Lower lobe of right lung (tissue), 2 donors: ENCODE data around the gene RBMS1. TPM values are rescaled to one million over a fixed set of nuclear protein-coding genes. Genes with fewer than 3 reads are reported as not detected.

Experiments
- ATAC-seq, 2 donors: fragments of 200-7000 bp; cut with Tn5 transposase; one replicate each; pipeline ENCODE4 v1.9.1; 2020 to 2022; ENCODE audit warnings: mild to moderate bottlenecking in 2 of 2, moderate library complexity in 2 of 2
- DNase-seq: peaks from one replicate; pipeline ENCODE4 v3.0.0-alpha.2; 2020
- H3K27ac ChIP-seq: fragments of 200-600 bp; one replicate; pipeline ENCODE4 v1.8.0; 2022
- H3K27me3 ChIP-seq: fragments of 200-600 bp; one replicate; pipeline ENCODE4 v1.8.0; 2022; ENCODE audit warnings: low read depth
- H3K36me3 ChIP-seq: fragments of 200-600 bp; one replicate; pipeline ENCODE4 v1.8.0; 2022; ENCODE audit warnings: mild to moderate bottlenecking
- H3K4me1 ChIP-seq: fragments of 200-600 bp; one replicate; pipeline ENCODE4 v1.8.0; 2022
- H3K4me3 ChIP-seq: fragments of 200-600 bp; one replicate; pipeline ENCODE4 v1.8.0; 2022; ENCODE audit warnings: mild to moderate bottlenecking
- H3K9me3 ChIP-seq: fragments of 200-600 bp; one replicate; pipeline ENCODE4 v1.8.0; 2022
- intact Hi-C: fragments of 100-400 bp; cut with DNase I; formaldehyde crosslinking; loops from one replicate; pipeline ENCODE4 v1.11.0; 2022
- total RNA-seq: library from RNA; stranded (reverse); fragmentation: NEBNext Ultra II Directional; extraction: Animal tissue kit (Norgen Biotek cat#: 25700); gene quantifications from one replicate; pipeline ENCODE4 v1.2.1, GENCODE V29; 2021
- TF ChIP-seq, protein P1 (sequence below): fragments of 200-600 bp; IDR thresholded peaks from one replicate; pipeline ENCODE4 v1.8.0; 2022; ENCODE audit warnings: antibody characterized with exemption, mild to moderate bottlenecking
- donor health status: DM: no; HTN: yes; CAD: no; lungs with severe emphysema.

Gene RBMS1
- total RNA-seq, 1 donor from 2014 or later, result 95.3 TPM

DNA sequence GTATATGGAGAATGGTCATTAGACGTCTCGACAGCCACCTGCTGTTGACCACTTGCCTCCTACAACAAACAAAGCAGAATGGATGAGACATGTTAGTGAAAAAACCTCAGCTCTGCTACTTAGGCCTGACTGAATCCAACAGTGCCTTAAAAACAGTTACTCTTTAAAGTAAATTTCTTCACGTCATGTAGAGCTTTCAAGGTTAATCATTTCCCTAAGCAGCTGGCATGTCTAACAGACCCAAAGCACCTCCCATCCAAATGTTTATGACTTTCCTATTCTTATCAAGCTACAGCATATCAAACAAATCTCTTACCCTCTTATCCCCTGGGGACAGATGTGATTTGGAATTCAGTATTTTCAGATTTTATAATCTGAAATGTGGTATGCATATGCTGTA lies 218.0 kb downstream of the RBMS1 start:
- intact Hi-C loops, result no loop called here
- Histone ChIP-seq H3K27me3 (no peaks in the 10 kb centered on the region), H3K27ac (peak overlapping the region; percentile 2), H3K4me3 (no peak overlapping the region), H3K9me3 (no peaks in the 10 kb centered on the region), H3K4me1 (peaks cover 42% of the 10 kb centered on the region), H3K36me3 (peaks cover 74% of the 10 kb centered on the region)
- TF ChIP-seq, protein P1, sequence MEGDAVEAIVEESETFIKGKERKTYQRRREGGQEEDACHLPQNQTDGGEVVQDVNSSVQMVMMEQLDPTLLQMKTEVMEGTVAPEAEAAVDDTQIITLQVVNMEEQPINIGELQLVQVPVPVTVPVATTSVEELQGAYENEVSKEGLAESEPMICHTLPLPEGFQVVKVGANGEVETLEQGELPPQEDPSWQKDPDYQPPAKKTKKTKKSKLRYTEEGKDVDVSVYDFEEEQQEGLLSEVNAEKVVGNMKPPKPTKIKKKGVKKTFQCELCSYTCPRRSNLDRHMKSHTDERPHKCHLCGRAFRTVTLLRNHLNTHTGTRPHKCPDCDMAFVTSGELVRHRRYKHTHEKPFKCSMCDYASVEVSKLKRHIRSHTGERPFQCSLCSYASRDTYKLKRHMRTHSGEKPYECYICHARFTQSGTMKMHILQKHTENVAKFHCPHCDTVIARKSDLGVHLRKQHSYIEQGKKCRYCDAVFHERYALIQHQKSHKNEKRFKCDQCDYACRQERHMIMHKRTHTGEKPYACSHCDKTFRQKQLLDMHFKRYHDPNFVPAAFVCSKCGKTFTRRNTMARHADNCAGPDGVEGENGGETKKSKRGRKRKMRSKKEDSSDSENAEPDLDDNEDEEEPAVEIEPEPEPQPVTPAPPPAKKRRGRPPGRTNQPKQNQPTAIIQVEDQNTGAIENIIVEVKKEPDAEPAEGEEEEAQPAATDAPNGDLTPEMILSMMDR, result no peak
- DNase-seq, result no peak
- ATAC-seq, result peak in 1 of 2 donors; percentile 41

DNA sequence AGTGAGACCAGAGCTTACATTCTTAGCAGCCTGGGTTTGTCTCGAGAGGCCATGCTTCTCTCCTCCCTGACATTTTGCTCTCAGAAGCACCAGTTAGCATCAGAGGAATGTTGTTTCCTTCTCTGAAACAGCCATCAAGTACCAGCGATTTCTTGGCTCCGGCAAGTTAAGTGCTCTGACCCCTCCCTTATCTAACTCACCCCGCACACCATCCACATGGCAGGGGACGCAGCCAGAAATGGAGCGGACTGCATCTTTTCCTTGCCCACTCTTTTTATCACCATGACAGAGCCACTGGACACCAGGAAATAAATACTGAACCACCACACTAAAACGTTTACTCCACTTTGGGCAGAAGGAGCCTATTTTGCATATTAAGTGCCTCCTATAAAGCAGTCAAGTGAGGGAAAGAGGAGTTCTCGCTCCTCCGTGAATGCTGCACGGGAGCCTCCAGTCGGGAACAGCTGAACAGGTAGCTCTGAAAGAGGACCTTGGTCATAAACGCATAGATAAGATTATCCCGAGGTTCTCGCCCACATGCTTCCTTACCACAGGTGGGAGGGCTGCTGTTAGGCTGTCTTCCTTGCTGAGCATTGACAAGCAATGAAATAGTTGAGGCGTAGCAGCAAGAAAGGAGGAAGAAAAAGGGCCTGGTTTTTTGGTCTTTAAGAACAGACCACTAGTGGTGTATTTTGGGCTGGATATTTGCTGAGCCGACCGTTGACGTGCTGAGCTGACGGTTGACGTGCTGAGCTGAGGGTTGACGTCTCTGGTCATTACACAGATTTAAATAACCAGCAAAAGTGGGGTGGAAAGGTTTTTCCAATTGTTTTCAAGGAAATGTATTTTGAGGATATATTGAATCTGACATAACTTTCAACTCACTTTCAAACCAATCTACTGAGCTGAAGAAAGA lies 222.2 kb downstream of the RBMS1 start:
- Histone ChIP-seq H3K27ac (peak overlapping the region; percentile 92), H3K4me1 (peaks cover 45% of the 10 kb centered on the region), H3K9me3 (no peaks in the 10 kb centered on the region), H3K27me3 (no peaks in the 10 kb centered on the region), H3K4me3 (peak overlapping the region; percentile 57), H3K36me3 (peaks cover 32% of the 10 kb centered on the region)
- intact Hi-C loops, result no loop called here
- TF ChIP-seq, protein P1, result no peak
- ATAC-seq (peak; percentile 61 to 67), DNase-seq (peak; percentile 57)

DNA sequence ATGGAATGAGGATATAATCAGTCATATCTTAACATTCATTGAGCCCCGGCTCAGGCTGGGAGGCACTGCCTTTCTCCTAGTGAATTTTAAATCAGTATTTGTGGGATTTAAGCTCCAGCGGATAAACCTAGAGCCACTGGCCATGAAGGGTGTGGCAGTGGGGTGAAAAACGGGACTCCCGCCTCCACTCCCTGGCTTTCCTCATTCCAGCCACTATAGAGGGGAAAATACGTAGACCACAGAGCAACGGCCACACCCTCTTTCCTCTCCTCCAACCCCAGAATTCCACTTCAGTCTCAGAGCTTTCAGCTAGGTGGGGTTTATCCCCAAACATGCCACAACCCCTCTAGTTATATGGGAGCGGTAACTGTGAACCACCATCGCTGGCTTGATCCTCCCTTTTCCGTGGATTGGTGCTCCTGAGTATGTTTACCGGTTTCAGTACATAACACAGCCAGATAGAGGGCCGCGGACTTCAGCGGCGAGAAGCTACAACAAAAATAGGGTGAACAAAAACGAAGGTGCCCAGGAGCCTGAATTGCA lies 223.0 kb downstream of the RBMS1 start:
- Histone ChIP-seq H3K4me1 (peaks cover 45% of the 10 kb centered on the region), H3K9me3 (no peaks in the 10 kb centered on the region), H3K27me3 (no peaks in the 10 kb centered on the region), H3K36me3 (peaks cover 29% of the 10 kb centered on the region), H3K4me3 (peak overlapping the region; percentile 57), H3K27ac (peak overlapping the region; percentile 92)
- TF ChIP-seq, protein P1, result no peak
- DNase-seq (peak; percentile 65), ATAC-seq (peak; percentile 78 to 80)
- intact Hi-C loops, result no loop called here

DNA sequence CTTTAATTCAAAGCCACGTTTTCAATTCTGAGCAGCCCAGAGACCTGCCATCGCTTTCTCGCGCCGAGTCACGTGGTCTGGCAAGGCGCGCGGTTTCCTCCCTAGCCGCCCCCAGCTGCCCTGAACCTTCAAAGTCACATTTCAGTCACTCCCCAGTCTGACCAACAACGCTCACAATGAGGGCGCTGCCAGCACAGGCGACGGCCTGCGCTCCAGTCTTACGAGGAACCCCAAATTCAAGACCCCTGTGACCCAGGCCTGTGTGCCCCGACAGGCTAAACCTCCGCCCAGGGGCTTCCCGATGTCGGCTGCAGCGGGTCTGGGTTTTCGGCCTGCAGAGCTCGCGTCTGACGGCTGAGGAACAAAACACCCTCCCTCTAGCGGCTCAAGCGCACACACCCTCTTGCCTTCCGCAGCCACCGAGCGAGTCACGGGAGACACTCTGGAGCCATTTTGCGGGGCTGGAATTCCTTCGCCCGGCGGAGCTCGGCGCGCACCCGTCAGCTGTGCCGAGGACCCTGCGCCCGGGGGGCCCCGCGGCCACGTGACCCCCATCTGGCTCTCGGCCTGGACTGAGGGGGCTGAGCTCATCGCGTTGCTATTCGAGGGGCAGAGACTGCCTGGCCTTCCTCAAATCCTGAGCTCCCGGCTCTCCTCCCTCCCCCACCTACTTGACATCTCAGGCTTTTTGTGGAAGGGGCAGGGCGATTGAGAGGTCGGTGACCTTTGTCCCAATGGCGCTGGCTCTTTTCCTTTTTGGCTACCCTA lies 223.6 kb downstream of the RBMS1 start:
- Histone ChIP-seq H3K4me1 (peaks cover 42% of the 10 kb centered on the region), H3K9me3 (no peaks in the 10 kb centered on the region), H3K4me3 (peak overlapping the region; percentile 57), H3K36me3 (peaks cover 23% of the 10 kb centered on the region), H3K27ac (peak overlapping the region; percentile 92), H3K27me3 (no peaks in the 10 kb centered on the region)
- DNase-seq (peak; percentile 89), ATAC-seq (peak; percentile 83 to 89)
- intact Hi-C loops, result no loop called here
- TF ChIP-seq, protein P1, result peak; percentile 72

DNA sequence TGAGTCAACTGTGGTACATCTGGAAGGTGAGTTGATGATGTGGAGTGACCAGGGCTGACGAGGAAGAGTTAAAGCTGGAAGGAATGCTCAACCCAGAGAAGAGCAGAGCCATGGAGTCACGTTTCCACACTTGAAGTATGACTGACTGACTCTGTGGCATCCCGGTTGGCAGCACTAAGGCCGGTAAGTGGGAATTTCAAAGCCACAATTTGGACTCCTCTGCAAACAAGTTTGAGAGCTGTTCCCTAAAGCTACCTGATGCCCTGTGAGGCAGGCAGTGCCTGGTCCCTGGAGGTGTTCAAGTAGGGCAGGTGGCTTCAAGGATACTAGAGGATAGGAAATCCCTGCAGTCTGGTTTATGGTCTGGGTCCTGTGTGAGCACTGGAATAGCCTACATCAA lies 224.2 kb downstream of the RBMS1 start:
- Histone ChIP-seq H3K4me1 (peaks cover 38% of the 10 kb centered on the region), H3K36me3 (peaks cover 16% of the 10 kb centered on the region), H3K4me3 (peak overlapping the region; percentile 57), H3K27me3 (no peaks in the 10 kb centered on the region), H3K9me3 (no peaks in the 10 kb centered on the region), H3K27ac (peak overlapping the region; percentile 92)
- DNase-seq (peak; percentile 49), ATAC-seq (peak; percentile 40 to 49)
- TF ChIP-seq, protein P1, result no peak
- intact Hi-C loops, result no loop called here
